Osteoblast (primary cell): ENCODE data around the gene PLA2G2E. TPM values are rescaled to one million over a fixed set of nuclear protein-coding genes. Genes with fewer than 3 reads are reported as not detected.
"Not testable (repeated sequence)": the region's sequence is repeated elsewhere in the genome, so short reads cannot be mapped to it uniquely, and the experiment has no call there.

Experiments used
- DNase-seq: peaks from one replicate; pipeline ENCODE4 v3.0.0; 2011; ENCODE audit warnings: low spot score, mixed read lengths; ENCODE audit not compliant: insufficient read length; ENCODE audit errors: missing footprints
- H2AFZ ChIP-seq: 2 replicates; pipeline ENCODE4 v1.6.0; 2011; ENCODE audit warnings: mild to moderate bottlenecking, low read length
- H3K27ac ChIP-seq: 2 replicates; pipeline ENCODE4 v1.5.1; 2011; ENCODE audit warnings: mild to moderate bottlenecking, low read depth, low read length, moderate library complexity
- H3K27me3 ChIP-seq: 2 replicates; pipeline ENCODE4 v1.6.0; 2012; ENCODE audit warnings: mild to moderate bottlenecking, control low read depth, inconsistent platforms, low read length, moderate library complexity; ENCODE audit not compliant: insufficient read depth
- H3K36me3 ChIP-seq: 2 replicates; pipeline ENCODE4 v1.5.1; 2011; ENCODE audit warnings: mild to moderate bottlenecking, low read length, control low read depth, moderate library complexity; ENCODE audit not compliant: insufficient read depth
- H3K4me1 ChIP-seq: 2 replicates; pipeline ENCODE4 v1.5.1; 2011; ENCODE audit warnings: mild to moderate bottlenecking, low read length, control low read depth, moderate library complexity; ENCODE audit not compliant: insufficient read depth
- H3K4me2 ChIP-seq: 2 replicates; pipeline ENCODE4 v1.6.0; 2011; ENCODE audit warnings: mild to moderate bottlenecking, low read length; ENCODE audit not compliant: insufficient read depth
- H3K4me3 ChIP-seq: fragments of 200-600 bp; sonication (generic); 3 replicates; pipeline ENCODE4 v1.5.1; 2012; ENCODE audit warnings: mild to moderate bottlenecking, low read length, inconsistent platforms; ENCODE audit not compliant: insufficient read depth
- H3K79me2 ChIP-seq: 2 replicates; pipeline ENCODE4 v1.6.0; 2012; ENCODE audit warnings: mild to moderate bottlenecking, low read length, control low read depth, inconsistent platforms; ENCODE audit not compliant: insufficient read depth
- H3K9me3 ChIP-seq: 2 replicates; pipeline ENCODE4 v1.5.1; 2011; ENCODE audit warnings: low read depth, low read length, control low read depth
- H4K20me1 ChIP-seq: 2 replicates; pipeline ENCODE4 v1.6.0; 2012; ENCODE audit warnings: mild to moderate bottlenecking, low read length, control low read depth; ENCODE audit not compliant: insufficient read depth
- CTCF ChIP-seq: IDR thresholded peaks from 2 replicates; pipeline ENCODE4 v1.5.1; 2011; ENCODE audit warnings: mild to moderate bottlenecking, low read depth, low read length, moderate library complexity; ENCODE audit errors: extremely low read depth
- total RNA-seq: library from RNA; depleted of rRNA; stranded (reverse); fragments of >200 nt; gene quantifications from 2 replicates; pipeline ENCODE4 v1.2.3, GENCODE V29; 2012

The PLA2G2E gene
- total RNA-seq, 1 donor = not detected

GRCh38 chr1:19934336-19934735 lies 10.9 kb upstream of the PLA2G2E start:
- TF ChIP-seq CTCF = no peak
- peaks cover 2% of the 10 kb centered on the region for H3K27me3 ChIP-seq
- no peaks in the 10 kb centered on the region for H3K36me3 ChIP-seq
- no peaks in the 10 kb centered on the region for H3K4me1 ChIP-seq
- no peak overlapping the region for H3K27ac ChIP-seq
- H2AFZ ChIP-seq = no peak overlapping the region
- no peak overlapping the region for H3K4me2 ChIP-seq
- no peak overlapping the region for H3K4me3 ChIP-seq
- H4K20me1 ChIP-seq = no peaks in the 10 kb centered on the region
- no peak for DNase-seq
- H3K9me3 ChIP-seq = peaks cover 8% of the 10 kb centered on the region
- no peaks in the 10 kb centered on the region for H3K79me2 ChIP-seq

GRCh38 chr1:19932866-19933265 lies 9.4 kb upstream of the PLA2G2E start:
- Histone ChIP-seq H3K9me3 (peaks cover 8% of the 10 kb centered on the region), H3K27ac (no peak overlapping the region), H2AFZ (no peak overlapping the region), H4K20me1 (no peaks in the 10 kb centered on the region), H3K4me2 (no peak overlapping the region), H3K27me3 (peaks cover 8% of the 10 kb centered on the region), H3K4me1 (no peaks in the 10 kb centered on the region), H3K79me2 (no peaks in the 10 kb centered on the region), H3K4me3 (no peak overlapping the region), H3K36me3 (no peaks in the 10 kb centered on the region)
- no peak for TF ChIP-seq CTCF
- no peak for DNase-seq

DNA sequence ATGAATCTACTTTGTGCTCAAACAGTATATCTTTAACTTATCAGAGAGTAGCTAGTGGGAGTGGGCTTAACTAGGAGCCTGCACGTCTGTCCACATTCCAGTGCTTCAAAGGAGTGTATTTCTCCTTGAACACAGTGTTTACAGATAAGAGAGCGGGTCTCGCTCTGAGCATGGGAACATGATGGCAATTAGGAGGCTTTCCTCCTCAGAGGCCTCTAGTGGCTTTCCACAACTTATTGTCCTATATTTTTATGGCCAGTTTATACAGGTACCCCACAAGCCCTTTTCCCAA lies 3.7 kb upstream of the PLA2G2E start:
- not testable (repeated sequence) for H3K4me1 ChIP-seq, H2AFZ ChIP-seq, H3K79me2 ChIP-seq, H3K9me3 ChIP-seq, H3K27ac ChIP-seq, H3K4me3 ChIP-seq, H3K36me3 ChIP-seq, DNase-seq, H4K20me1 ChIP-seq, H3K4me2 ChIP-seq
- peaks cover 18% of the 10 kb centered on the region for H3K27me3 ChIP-seq

DNA sequence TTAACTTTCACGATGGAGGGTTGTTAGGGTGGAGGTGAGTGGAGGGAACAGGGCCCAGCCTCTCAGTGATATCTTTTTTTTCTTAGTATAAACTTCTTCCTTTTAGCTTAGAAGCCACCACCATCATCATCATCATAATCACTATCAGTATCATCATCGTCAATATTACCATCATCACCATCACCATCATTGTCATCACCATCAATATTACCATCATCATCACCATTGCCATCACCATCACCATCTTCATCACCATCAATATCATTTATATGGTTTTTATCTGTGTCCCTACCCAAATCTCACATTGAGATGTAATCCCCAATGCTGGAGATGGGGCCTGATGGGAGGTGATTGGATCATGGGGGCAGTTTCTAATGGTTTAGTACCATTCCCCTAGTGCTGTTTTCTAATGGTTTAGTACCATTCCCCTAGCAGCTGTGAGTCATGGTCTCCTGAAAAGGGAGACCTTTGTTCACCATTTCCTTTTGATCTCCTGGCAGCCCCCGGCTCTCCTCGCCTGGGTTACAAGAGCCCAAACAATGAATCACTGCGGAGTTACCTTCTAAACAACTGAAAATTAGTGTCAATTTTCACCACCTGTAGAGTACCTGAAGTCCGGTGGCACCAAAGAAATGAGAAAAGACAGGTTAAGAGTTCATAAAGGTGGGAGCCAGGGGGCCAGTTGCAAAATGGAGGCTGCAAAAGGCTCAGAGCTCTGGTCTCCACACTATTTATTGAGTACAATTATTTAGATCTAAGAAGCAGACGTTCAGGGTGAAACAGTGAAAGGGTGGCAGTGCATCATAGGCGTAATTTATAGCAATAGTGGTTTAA lies 3.1 kb upstream of the PLA2G2E start:
- Histone ChIP-seq H3K9me3 (peaks cover 3% of the 10 kb centered on the region), H3K79me2 (no peaks in the 10 kb centered on the region), H2AFZ (no peak overlapping the region), H4K20me1 (no peaks in the 10 kb centered on the region), H3K27me3 (peaks cover 18% of the 10 kb centered on the region), H3K4me2 (no peak overlapping the region), H3K27ac (no peak overlapping the region), H3K4me1 (no peaks in the 10 kb centered on the region), H3K4me3 (no peak overlapping the region), H3K36me3 (no peaks in the 10 kb centered on the region)
- DNase-seq = no peak
- TF ChIP-seq CTCF = no peak
